Measurements from ENCODE around the gene STAC3.

GRCh38 chr12:57250956-57251355 lies at the start of gene STAC3:
- TF ChIP-seq POLR2A (IDR thresholded peaks at IDR 0.05; ENCODE audit: low read depth, low read length): no peak
- no peak for TF ChIP-seq POLR2AphosphoS5 (IDR thresholded peaks at IDR 0.05; ENCODE audit: low read depth, low read length)
- TF ChIP-seq PAX5 (IDR thresholded peaks at IDR 0.05; ENCODE audit: insufficient read depth, low read length, severe bottlenecking): no peak
